GM10266 (cell line): ENCODE data around the gene DHCR7.

ENCODE experiments used
- DNase-seq: peaks from one replicate; pipeline ENCODE4 v3.0.0; 2012; ENCODE audit errors: extremely low spot score
- CTCF ChIP-seq: IDR thresholded peaks from 2 replicates; pipeline ENCODE4 v1.5.1; 2012; ENCODE audit warnings: mild to moderate bottlenecking, low read depth; ENCODE audit not compliant: control insufficient read depth, insufficient read depth; ENCODE audit errors: missing control alignments

The DHCR7 gene

DNA sequence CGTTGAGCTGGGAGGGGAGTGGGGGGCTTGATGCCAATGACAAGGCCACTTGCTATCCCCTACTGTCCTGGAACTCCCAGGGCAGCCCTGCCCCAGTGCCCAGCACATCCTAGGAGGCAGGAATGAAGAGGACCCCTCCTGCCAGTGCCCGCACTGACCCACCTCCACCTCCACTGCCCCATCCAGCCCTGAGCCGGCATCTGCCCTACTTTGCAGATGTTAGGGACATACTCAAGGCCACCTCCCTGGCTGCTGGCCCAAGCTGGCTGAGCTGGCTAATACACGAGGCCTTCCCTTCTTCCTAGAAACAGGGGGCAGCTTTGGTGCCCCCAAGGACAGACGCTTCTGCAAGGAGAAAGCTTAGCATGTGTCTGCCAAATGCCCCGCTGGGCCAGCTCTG, 10.8 kb downstream of the DHCR7 start:
- no peak for DNase-seq
- TF ChIP-seq CTCF: no peak

- no peak for TF ChIP-seq CTCF
These were observed 11.3 kb downstream of the DHCR7 start for GRCh38 chr11:71436861-71437260.

DNA sequence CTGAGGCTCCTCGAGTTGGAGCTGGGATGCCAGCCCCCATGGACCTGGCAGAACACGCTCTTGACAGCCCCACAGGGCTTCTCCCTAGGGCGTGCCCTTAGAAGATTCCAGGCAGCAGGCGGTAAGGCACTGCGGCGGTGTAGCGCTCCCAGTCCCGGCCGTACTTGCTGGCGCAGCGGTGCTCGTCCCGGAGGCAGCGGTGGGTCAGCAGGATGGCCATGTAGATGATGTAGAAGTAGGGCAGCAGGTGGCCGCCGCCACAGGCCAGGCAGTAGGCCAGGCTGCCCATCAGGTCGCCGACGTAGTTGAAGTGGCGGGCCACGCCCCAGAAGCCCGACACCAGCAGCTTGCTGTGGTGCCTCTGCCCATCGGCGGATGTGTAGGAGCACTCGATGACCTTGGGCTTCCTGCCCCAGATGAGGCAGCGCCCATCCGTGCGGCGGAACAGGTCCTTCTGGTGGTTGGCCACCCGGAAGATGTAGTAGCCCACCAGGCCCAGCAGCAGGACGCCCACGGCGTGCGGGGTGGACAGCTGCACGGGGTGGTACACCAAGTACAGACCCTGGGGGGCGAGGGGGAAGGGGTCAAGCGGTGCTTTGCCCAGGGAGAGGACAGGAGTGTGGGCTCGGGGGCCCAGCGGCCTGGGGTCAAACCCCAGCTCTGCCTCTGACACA, 12.8 kb downstream of the DHCR7 start:
- TF ChIP-seq CTCF: no peak
- DNase-seq: no peak

More at GRCh38 chr11:71436861-71437260, 11.3 kb downstream of the DHCR7 start:
- no peak for DNase-seq

GRCh38 chr11:71434576-71435130, 13.5 kb downstream of the DHCR7 start:
- no peak for TF ChIP-seq CTCF
- DNase-seq: no peak

DNA sequence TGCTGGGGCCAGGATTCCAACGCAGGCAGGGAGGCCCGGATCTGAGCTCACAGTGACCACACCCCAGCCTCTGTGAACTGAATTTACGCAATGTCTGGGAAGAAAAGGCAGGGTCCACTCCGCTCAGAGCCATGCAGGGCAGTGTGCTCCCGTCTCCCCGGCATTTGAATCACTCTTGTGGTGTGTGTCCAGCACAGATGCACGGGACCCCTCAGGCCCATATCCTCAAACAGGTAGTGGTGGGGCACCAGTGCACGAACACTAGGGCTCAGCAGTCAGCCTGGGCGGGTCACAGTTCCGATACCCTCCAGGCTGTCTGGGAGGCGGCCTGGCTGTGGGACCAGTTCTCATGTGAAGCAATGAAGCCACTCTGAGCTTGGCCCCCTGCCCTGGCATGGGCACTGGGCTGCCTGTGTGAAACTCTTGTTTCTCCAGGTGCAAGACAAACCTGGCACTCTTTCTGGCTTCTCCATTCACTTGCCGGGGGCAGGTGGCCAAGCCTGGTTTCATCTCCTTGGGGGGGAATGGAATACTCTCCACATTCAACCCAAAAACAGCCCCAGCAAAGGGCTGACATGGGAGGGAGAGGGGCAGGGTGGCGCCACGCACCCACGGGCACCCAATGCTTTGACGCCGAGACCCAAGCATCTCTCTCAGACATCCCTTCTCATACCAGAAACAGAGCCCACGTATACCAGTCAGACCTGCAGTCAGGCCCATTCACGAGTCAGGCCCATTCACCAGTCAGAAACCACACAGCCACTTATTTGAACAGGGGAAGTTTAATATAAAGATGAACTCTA, 14.3 kb downstream of the DHCR7 start:
- no peak for TF ChIP-seq CTCF

DNA sequence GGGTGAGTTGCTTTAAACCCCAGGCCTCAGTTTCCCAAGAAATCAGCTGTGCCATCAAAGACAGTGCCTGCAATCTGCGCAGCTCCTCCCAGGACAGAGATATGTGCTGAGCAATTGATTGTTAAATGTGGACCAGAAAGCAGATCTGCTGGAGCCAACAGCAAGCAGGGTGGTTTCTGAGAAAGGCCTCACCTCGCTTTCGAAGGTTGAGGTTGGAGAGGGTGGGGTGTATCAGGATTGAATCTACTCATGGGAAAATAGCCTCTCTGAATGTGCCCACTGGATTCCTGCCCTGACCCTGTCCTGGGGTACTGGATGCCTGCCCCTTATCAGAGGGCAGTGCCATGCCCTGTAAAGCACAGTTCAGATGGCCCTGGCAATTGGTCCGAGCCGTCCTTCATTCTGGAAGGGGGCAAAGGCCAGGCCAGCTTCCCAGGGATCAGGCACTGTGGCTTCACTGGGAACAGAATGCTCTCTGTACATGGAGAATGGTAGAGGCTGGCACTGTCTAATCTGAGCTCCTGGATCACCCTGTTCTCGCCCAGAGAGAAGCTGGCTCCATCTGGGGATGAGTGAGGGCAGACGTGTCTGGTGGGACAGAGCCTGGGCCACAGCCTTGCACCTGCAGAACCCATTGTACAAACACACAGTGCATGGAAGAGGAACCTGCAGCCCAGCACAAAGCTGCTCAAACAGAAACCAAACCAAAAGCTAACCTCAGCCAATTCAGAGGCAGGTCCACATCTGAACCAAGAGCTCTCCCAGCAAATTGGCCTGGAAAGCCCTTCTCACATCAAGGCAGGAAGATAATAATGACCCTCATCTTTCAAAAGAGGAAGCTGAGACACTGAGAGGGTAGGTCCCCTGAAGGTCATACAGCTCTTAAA, 15.2 kb downstream of the DHCR7 start:
- no peak for DNase-seq
- TF ChIP-seq CTCF: no peak

More for the DNA sequence above, 14.3 kb downstream of the DHCR7 start:
- DNase-seq: no peak
